ENCODE measurements around the gene SCUBE1. TPM values are rescaled to one million over a fixed set of nuclear protein-coding genes. Genes with fewer than 3 reads are reported as not detected.

Gene SCUBE1
- total RNA-seq, 1 experiment from 2014 or later: 3.9 TPM

GRCh38 chr22:43244402-43244801, 98.8 kb downstream of the SCUBE1 start:
- Histone ChIP-seq H2AFZ (ENCODE audit: low read depth, low read length, poor library complexity, severe bottlenecking) (no peak overlapping the region), H3K27ac (ENCODE audit: low read depth, low read length) (no peak overlapping the region), H3K4me1 (ENCODE audit: control insufficient read depth in 1 of 2, insufficient read depth in 2 of 2, low read length in 2 of 2) (peaks cover 7 to 12% of the 10 kb centered on the region in 2 experiments; a peak in 3 of 4 replicates), H4K20me1 (ENCODE audit: insufficient read depth) (no peaks in the 10 kb centered on the region), H3K9ac (ENCODE audit: low read length) (no peak overlapping the region), H3K4me3 (replicated peaks in 1 of 2; ENCODE audit: low read depth in 1 of 2, low read length in 2 of 2) (no peak overlapping the region), H3K9me3 (ENCODE audit: control insufficient read depth in 1 of 2, insufficient read depth in 1 of 2, low read depth in 1 of 2, low read length in 2 of 2) (no peaks in the 10 kb centered on the region), H3K27me3 (ENCODE audit: insufficient read depth, low read length) (no peaks in the 10 kb centered on the region), H3K4me2 (ENCODE audit: low read length) (no peak overlapping the region), H3K36me3 (ENCODE audit: control insufficient read depth in 1 of 2, insufficient read depth in 2 of 2, low read length in 2 of 2) (no peaks in the 10 kb centered on the region), H3K9me2 (ENCODE audit: insufficient read depth) (no peaks in the 10 kb centered on the region), H3K79me2 (ENCODE audit: insufficient read depth, low read length) (no peaks in the 10 kb centered on the region)
- BruUV-seq (replicated peaks): no TSS peak
- ATAC-seq: peak; percentile 65
- intact Hi-C loops (cut with micrococcal nuclease): no loop called here
- ChIA-PET POLR2A (no interaction called here), CTCF (interaction anchor here (0.7 to 1.3 kb wide), 3 partner anchors 13 to 102 kb away, joined by 3 to 5 read pairs (median 3); no protein-coding TSS in a partner anchor), RAD21 (ENCODE audit: low non-redundant PET in 1 of 2, low total read pairs in 2 of 2, uncharacterized antibody in 2 of 2, unreplicated experiment in 2 of 2) (no interaction called here)
- peak in 2 of 3 experiments; percentile 14 to 20; a peak in 1 of 6 replicates for TF ChIP-seq CTCF (IDR thresholded peaks at IDR 0.05 in 2 of 3, conservative IDR thresholded peaks at IDR 0.05 in 1 of 3; ENCODE audit: borderline replicate concordance in 1 of 3, insufficient read depth in 1 of 3, low read depth in 2 of 3, low read length in 2 of 3)
- TF ChIP-seq ZBTB33 (IDR thresholded peaks at IDR 0.05; ENCODE audit: extremely low read depth, insufficient replicate concordance, low read length): no peak
- no peak for DNase-seq (ENCODE audit: low read depth, low spot score)

GRCh38 chr22:43243324-43243723, 99.8 kb downstream of the SCUBE1 start:
- H3K36me3 ChIP-seq (ENCODE audit: control insufficient read depth in 1 of 2, insufficient read depth in 2 of 2, low read length in 2 of 2): no peaks in the 10 kb centered on the region
- DNase-seq (ENCODE audit: low read depth, low spot score): no peak
- H2AFZ ChIP-seq (ENCODE audit: low read depth, low read length, poor library complexity, severe bottlenecking): no peak overlapping the region
- no peaks in the 10 kb centered on the region for H3K79me2 ChIP-seq (ENCODE audit: insufficient read depth, low read length)
- peaks cover 7 to 12% of the 10 kb centered on the region in 2 experiments; a peak in 3 of 4 replicates for H3K4me1 ChIP-seq (ENCODE audit: control insufficient read depth in 1 of 2, insufficient read depth in 2 of 2, low read length in 2 of 2)
- RAD21 ChIA-PET (ENCODE audit: low non-redundant PET in 1 of 2, low total read pairs in 2 of 2, uncharacterized antibody in 2 of 2, unreplicated experiment in 2 of 2): no interaction called here
- no peak overlapping the region for H3K27ac ChIP-seq (ENCODE audit: low read depth, low read length)
- CTCF ChIA-PET: interaction anchor here (1.1 kb wide), 1 partner anchor 14 kb away, joined by 5 read pairs; no protein-coding TSS in a partner anchor
- BruUV-seq (replicated peaks): no TSS peak
- no peak overlapping the region for H3K4me2 ChIP-seq (ENCODE audit: low read length)
- H4K20me1 ChIP-seq (ENCODE audit: insufficient read depth): no peaks in the 10 kb centered on the region
- no peak for ATAC-seq
- H3K9me3 ChIP-seq (ENCODE audit: control insufficient read depth in 1 of 2, insufficient read depth in 1 of 2, low read depth in 1 of 2, low read length in 2 of 2): no peaks in the 10 kb centered on the region
- intact Hi-C loops (cut with micrococcal nuclease): no loop called here
- no peaks in the 10 kb centered on the region for H3K27me3 ChIP-seq (ENCODE audit: insufficient read depth, low read length)
- no peaks in the 10 kb centered on the region for H3K9me2 ChIP-seq (ENCODE audit: insufficient read depth)
- H3K4me3 ChIP-seq (replicated peaks in 1 of 2; ENCODE audit: low read depth in 1 of 2, low read length in 2 of 2): no peak overlapping the region
- no peak overlapping the region for H3K9ac ChIP-seq (ENCODE audit: low read length)
- POLR2A ChIA-PET: no interaction called here
- TF ChIP-seq REST (IDR thresholded peaks at IDR 0.05; ENCODE audit: low read depth) (no peak), ZFX (IDR thresholded peaks at IDR 0.05) (no peak), ELF1 (IDR thresholded peaks at IDR 0.05; ENCODE audit: borderline replicate concordance, low read depth) (no peak), CBX3 (IDR thresholded peaks at IDR 0.05; ENCODE audit: low read depth) (no peak), ZBTB33 (IDR thresholded peaks at IDR 0.05; ENCODE audit: extremely low read depth, insufficient replicate concordance, low read length) (no peak), RAD21 (IDR thresholded peaks at IDR 0.05; ENCODE audit: low read depth) (no peak), CEBPB (IDR thresholded peaks at IDR 0.05; ENCODE audit: low read depth) (no peak), JUND (IDR thresholded peaks at IDR 0.05) (no peak)

Measured in HCT116 (cell line).